ENCODE results near the gene DDX1. TPM values are rescaled to one million over a fixed set of nuclear protein-coding genes. Genes with fewer than 3 reads are reported as not detected.
"Not testable (repeated sequence)": the region's sequence is repeated elsewhere in the genome, so short reads cannot be mapped to it uniquely, and the experiment has no call there.

Gene DDX1
- total RNA-seq, 1 donor from 2014 or later, result 89.9 TPM

GRCh38 chr2:15678346-15678745, 86.7 kb downstream of the DDX1 start:
- H3K36me3 Mint-ChIP-seq (ENCODE audit: low read depth), result no peaks in the 10 kb centered on the region

GRCh38 chr2:15678909-15679308, 87.2 kb downstream of the DDX1 start:
- Mint-ChIP-seq H3K4me1 (ENCODE audit: low read depth) (peaks cover 10% of the 10 kb centered on the region), H3K27me3 (ENCODE audit: low read depth) (peaks cover 6% of the 10 kb centered on the region), H3K27ac (ENCODE audit: unreplicated experiment) (no peak overlapping the region), H3K36me3 (ENCODE audit: low read depth) (no peaks in the 10 kb centered on the region), H3K9me3 (ENCODE audit: low read depth) (peaks cover 2% of the 10 kb centered on the region), H3K4me3 (ENCODE audit: unreplicated experiment) (no peak overlapping the region)
- no peak for DNase-seq (ENCODE audit: low spot score)
- TF ChIP-seq CTCF (IDR thresholded peaks at IDR 0.05), result no peak

More at GRCh38 chr2:15678346-15678745, 86.7 kb downstream of the DDX1 start:
- Mint-ChIP-seq H3K27ac (ENCODE audit: unreplicated experiment) (no peak overlapping the region), H3K9me3 (ENCODE audit: low read depth) (peaks cover 2% of the 10 kb centered on the region), H3K4me1 (ENCODE audit: low read depth) (peaks cover 15% of the 10 kb centered on the region), H3K4me3 (ENCODE audit: unreplicated experiment) (no peak overlapping the region), H3K27me3 (ENCODE audit: low read depth) (peaks cover 6% of the 10 kb centered on the region)
- TF ChIP-seq CTCF (IDR thresholded peaks at IDR 0.05), result no peak
- no peak for DNase-seq (ENCODE audit: low spot score)

- no peak overlapping the region for H3K4me3 Mint-ChIP-seq (ENCODE audit: unreplicated experiment)
These were observed 87.8 kb downstream of the DDX1 start for GRCh38 chr2:15679386-15679924.

GRCh38 chr2:15680132-15680531, 88.5 kb downstream of the DDX1 start:
- H3K27me3 Mint-ChIP-seq (ENCODE audit: low read depth); H3K27ac Mint-ChIP-seq (ENCODE audit: unreplicated experiment); H3K9me3 Mint-ChIP-seq (ENCODE audit: low read depth); DNase-seq (ENCODE audit: low spot score); H3K4me3 Mint-ChIP-seq (ENCODE audit: unreplicated experiment); H3K4me1 Mint-ChIP-seq (ENCODE audit: low read depth); H3K36me3 Mint-ChIP-seq (ENCODE audit: low read depth): not testable (repeated sequence)

More at GRCh38 chr2:15679386-15679924, 87.8 kb downstream of the DDX1 start:
- no peak overlapping the region for H3K27ac Mint-ChIP-seq (ENCODE audit: unreplicated experiment)
- H3K27me3 Mint-ChIP-seq (ENCODE audit: low read depth), result peaks cover 6% of the 10 kb centered on the region
- DNase-seq (ENCODE audit: low spot score), result no peak
- TF ChIP-seq CTCF (IDR thresholded peaks at IDR 0.05), result no peak
- H3K4me1 Mint-ChIP-seq (ENCODE audit: low read depth), result peaks cover 8% of the 10 kb centered on the region
- no peaks in the 10 kb centered on the region for H3K36me3 Mint-ChIP-seq (ENCODE audit: low read depth)
- peaks cover 2% of the 10 kb centered on the region for H3K9me3 Mint-ChIP-seq (ENCODE audit: low read depth)

Other genes starting within 250 kb of the DDX1 start
- gene NBAS, start 30.5 kb upstream of the DDX1 start, total RNA-seq, result 42.6 to 66.5 TPM (median 47.6 TPM) in 3 replicates

Measured in chondrocyte (in vitro differentiated cells).